NCI-H2196 (cell line): ENCODE measurements around the gene BRAT1.
"Not testable (repeated sequence)": the region's sequence is repeated elsewhere in the genome, so short reads cannot be mapped to it uniquely, and the experiment has no call there.

Experiments
- DNase-seq: peaks from one replicate; lab custom pipeline; 2025; ENCODE audit not compliant: unreplicated experiment; lab: John Stamatoyannopoulos, UW

BRAT1 gene

DNA sequence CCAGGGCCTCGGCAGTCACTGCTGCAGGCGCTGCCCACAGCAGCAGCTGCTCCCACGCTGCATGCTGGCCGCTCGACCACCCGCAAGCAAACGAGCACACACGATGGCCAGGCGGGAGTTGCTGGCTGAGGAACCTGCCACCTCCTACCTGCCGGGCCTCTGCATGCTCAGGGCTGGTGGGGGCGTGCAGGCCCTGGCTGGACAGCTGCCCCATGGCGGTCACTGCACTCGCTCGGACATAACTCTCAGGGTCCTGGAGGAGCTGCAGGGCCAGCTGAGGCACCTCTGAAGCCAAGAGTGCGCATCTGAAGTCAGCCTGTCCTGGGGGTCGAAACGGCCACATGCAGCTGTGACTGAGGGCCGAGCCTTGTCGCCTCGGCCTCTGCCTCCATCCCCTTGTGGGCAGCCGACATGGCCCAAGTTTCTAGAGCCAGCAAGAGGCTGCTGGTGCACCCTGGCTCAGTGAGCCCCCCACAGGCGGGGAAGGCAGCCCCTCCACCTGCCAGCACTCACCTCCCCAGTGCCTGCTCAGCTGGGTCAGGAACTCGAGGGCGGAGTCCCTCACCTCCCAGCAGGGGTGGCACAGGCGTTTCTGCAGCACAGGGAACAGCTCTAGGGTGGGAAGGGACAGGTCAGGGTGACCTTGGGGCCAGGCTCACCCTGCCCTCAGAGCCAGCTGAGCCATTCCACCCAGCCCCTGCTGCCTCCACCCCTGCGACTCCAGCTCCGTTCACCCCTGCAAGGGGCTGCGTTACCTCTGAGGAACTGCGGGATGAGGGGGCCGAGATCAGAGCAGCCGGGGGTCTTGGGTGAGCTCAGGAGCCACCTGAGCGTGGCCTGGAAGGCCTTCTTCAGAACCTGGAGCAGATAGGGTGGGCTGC lies 16.1 kb downstream of the BRAT1 start:
- DNase-seq, result no peak

DNA sequence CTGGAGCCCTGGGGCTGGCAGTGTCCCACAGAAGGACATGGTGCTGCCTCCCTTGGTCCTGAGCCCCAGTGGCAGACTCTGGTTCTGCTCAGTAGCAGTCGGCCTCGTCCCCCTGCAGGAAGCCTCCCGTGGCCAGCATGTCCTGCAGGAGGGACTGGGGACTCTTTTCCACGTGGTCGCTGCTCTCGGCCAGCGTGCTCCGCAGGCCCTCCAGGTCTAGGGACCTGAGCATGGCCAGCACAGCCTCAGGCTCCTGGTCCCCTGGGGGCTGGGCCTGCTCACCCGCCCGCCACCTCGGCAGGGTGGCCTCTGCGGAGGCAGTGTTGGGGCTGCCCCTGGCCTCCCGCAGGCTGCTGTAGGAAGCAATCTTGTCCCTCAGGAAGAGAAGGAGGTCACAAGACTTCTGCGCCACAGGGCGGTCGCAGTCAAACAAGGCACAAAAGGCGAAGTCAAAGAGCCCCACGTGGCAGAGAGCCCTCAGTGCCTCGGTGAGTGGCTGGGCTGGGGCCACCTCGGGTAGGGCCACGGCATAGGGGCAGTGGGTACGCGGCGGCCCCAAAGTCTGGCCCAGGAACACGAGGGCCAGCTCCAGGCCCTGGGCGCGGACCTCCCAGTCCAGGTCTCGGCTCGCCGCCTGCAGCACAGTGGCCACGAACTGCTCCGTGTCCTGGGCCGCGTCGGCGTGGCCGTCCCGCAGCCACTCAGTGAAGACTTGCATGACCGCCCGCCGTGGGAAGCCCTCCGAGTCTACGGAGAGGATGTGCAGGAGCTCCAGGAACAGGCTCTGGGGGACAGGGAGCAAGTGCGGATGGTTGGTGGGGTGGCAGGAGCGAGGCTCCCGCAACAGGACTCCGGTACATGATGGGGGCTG lies 17.1 kb downstream of the BRAT1 start:
- DNase-seq, result no peak

DNA sequence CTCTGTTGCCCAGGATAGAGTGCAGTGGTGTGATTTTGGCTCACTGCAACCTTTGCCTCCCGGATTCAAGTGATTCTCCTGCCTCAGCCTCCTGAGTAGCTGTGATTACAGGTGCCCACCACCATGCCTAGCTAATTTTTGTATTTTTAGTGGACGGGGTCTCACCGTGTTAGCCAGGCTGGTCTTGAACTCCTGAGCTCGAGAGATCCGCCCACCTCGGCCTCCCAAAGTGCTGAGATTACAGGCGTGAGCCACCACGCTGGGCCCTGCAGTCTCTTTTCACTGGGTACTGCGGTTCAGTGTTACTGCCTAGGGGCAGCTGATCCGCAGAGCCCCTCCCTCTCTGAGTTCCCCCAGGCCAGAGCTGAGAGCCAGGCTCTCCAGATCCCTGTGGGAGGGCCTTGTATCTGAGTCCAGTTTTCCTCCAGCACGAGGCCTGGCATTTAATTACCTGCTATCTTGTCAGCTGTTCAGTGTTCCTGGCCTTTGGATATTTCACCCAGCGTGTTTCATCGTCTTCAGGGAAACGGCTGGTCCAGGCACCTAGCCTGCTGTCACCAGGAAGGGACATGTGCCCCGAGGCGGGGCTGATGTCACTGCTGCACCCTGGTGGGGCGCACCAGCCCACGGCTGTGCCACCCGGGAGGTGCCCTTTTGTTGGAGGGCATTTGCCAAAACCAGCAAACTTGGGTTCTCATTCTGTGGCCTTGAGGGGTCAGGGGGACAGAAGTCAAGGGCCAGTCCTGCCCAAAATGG lies 19.3 kb downstream of the BRAT1 start:
- not testable (repeated sequence) for DNase-seq

DNA sequence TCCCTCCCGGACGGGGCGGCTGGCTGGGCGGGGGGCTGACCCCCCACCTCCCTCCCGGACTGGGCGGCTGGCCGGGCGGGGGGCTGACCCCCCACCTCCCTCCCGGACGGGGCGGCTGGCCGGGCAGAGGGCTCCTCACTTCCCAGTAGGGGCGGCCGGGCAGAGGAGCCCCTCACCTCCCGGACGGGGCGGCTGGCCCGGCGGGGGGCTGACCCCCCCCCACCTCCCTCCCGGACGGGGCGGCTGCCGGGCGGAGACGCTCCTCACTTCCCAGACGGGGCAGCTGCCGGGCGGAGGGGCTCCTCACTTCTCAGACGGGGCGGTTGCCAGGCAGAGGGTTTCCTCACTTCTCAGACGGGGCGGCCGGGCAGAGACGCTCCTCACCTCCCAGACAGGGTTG lies 21.1 kb downstream of the BRAT1 start:
- not testable (repeated sequence) for DNase-seq

DNA sequence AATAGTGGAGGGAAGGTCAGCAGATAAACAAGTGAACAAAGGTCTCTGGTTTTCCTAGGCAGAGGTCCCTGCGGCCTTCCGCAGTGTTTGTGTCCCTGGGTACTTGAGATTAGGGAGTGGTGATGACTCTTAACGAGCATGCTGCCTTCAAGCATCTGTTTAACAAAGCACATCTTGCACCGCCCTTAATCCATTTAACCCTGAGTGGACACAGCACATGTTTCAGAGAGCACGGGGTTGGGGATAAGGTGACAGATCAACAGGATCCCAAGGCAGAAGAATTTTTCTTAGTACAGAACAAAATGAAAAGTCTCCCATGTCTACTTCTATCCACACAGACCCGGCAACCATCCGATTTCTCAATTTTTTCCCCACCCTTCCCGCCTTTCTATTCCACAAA lies 21.8 kb downstream of the BRAT1 start:
- not testable (repeated sequence) for DNase-seq

DNA sequence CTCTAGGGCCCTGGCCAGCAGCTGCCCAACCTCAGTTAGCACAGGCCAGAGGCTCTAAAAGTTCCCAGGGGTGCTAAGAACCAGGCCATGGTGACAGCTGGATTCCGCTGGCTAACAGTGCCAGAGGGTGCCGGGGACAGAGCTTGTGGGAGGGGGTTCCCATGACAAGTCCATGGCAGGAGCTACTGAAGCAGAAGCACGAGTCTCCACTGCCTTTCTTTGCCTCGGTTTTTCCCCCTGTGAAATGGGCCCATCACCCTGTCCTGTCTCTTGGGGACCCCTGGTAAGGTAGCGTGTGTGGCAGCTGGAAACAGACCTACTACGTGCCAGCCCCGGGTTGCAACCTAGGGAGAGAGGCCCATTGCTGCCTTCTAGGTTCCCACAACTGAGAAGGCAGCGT lies 22.5 kb downstream of the BRAT1 start:
- not testable (repeated sequence) for DNase-seq

DNA sequence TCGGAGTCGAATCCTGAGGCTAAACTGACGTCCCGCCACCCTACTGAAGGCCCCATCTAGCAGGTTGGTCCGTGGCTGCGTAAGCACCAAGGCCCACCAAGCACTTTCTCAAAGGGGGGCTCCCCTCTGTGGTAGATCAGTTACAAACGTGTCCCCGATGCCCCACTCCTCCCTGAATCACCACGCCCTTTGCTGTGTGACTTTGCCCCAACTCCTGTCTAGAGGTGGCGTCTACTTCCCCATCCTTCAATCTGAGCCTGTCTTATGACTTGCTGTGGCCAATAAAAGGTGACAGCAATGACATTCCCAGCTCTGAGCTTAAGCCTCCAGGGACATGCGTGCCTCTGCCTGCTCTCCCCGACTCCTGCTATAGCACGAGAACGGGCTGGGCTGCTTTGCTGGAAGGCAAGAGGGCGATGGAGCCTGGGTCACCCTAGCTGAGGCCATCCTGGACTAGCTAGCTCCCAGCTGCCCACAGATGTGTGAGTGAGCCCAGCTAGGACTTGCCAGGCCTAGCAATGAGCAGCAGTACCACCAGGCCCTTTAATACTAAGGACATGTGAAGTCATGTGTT lies 23.0 kb downstream of the BRAT1 start:
- not testable (repeated sequence) for DNase-seq

DNA sequence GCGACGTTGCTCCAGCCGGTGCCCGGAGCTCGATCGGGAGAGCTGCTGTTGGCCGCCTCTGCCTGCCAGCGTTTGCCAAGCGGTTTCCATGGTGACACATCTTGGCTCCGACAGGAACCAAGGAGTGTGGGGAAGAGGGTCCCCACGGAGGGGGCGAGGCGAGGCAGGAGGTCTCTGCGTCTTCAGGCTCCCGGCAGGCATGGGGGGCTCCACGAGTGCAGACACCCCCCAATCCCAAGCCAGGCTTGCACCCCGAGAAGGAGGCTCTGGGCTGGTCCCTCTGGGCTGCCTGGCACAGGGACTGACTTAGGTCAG lies 23.6 kb downstream of the BRAT1 start:
- not testable (repeated sequence) for DNase-seq

DNA sequence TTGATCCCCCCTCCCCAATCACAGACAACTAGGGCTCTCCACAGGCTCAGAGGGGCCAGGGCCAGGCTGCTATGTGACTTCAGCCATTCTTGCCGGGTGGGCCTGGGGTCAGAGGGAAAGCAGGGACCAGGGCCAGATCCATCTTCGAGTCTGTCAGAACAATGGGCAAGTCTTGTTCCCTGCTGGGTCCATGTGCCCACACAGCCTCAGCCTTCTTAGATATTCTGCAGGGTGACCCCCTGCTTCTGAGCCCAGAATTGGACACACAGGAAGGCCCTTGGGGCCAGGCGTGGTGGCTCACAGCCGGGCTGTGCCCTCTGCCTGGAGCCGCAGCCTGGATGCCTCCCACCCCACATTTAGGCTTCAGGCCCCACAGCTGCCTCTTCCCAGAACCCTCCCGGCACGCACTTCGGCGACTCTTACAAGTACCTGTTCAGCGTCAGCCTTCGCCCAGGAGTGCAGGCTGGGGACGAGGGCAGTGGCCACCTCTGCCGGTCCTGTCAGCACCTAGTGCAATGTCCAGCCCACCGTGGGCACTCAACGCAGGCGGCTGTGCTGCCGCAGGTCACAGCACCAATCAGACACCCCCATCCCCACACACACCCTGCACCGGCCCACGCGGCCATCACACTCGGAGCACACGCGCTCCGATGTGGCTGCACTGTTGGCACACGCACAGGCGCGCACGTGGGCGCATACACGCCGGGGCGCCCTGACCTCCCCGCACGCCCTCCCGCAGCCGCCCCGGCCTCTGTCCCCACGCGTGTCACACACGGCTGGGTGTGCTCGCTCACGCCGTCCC lies 24.1 kb downstream of the BRAT1 start:
- DNase-seq, result not testable (repeated sequence)

DNA sequence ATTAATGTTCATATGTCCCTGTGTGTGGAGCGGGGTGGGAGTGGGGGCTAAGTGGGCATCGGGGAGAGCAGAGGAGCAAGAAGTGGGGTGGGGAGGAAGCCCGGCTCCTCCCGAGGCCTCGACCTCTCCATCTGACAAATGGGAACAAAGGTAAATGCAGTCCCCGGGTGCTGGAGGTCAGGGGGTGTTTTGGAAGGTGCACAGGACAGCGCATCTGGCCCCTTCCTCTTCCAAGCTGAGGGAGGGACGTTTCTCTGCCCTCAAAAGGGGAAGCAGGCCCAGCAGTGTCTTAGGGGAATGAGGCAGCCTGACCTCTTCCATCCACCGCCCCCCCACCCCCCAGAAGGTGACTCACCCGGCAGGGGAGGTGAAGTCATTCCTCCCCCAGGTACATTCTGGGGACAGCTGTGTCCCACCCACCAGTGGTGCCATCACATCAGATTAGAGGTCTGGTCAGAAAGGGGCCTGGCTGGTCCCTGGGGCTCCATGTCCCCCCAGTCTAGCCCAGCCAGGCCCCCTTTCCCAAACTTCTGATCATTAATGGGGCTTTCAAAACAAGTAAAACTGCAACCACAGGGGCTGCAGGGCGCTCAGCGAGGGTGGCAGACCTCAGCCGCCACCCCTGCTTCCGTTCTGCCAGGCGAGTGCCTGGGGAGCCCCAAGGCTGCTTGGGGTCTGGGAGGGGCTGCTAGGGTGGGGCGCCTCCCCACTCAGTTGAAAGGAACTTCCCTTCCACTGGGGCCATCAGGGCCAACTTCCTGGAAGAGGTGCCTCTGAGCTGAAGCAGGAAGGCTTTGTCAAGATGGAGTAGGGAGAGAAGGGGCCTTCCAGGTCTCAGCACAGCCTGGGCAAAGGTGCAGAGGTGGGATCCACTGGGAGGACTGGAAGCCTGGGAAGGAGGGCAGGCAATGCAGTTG lies 25.0 kb downstream of the BRAT1 start:
- DNase-seq, result no peak

DNA sequence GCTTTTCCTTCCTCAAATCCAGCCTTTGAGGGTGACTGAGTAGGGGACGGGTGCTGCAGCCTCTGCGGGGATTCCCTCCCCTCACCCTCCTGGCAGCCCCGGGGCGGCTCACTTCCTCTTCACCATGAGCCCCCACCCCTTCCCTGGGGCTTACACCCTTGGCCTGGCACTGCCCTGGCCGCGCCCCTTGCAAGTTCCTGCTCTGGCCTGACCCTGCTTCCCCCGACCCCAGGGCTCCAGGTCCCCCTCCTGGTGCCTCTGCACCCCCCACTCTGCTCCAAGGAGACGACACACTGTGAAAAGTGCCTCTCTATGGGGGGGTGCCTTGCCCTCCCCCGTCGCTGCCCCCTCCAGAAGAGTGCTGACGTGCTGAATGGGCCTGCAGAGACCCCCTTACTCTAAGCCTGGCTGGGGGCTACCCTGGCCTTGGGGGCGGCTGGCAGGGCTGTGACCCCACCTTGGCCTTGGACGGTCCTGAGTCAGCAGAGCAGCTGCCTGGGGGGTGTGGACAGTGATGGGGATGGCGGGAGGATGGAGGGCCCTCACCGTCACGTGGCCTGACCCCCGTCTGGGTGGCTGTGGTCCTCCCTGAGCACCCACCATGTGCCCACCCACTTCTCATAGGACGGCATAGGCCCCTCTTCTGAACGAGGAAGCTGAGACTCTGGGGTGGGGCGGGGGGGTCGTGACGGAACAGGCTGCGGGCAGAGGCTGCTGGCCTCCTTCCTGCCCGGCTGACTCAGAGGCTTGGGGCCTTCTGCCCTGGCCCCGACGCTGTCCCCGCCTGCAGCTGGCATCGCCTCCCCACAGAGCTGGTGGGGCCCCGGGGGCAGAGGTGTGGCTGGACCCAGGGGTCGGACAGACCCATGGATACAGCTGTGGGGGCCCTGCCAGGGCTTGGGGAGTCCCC lies 25.9 kb downstream of the BRAT1 start:
- no peak for DNase-seq

DNA sequence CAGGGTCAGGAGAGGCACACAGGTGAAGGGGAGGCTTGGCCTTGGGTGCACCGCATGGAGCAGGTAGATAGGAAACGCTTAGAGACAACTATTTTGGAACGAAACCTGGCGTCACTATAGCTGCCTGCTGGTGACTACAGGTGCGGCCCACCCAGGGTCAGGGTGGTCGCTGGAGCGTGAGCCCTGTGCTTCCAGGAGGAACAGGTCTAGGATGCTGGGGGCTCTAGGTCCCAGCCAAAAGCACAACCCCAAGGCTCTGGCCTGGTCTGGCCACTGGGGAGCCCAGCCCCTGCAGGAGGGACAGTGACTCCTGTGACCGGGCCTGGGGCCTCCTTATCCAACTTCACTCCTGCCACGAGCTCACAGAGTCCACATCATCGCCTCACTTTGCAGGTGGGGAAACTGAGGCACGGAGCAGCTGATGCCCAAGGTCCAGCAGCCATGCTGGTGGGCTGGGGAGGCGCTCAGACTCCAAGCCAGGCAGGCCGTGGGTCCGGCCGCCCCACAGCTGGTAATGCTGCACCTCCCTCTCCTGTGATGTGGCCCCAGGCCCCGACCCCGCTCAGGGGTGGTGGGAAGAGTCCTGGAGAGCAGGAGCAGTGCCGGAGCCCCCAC lies 26.7 kb downstream of the BRAT1 start:
- DNase-seq, result no peak

DNA sequence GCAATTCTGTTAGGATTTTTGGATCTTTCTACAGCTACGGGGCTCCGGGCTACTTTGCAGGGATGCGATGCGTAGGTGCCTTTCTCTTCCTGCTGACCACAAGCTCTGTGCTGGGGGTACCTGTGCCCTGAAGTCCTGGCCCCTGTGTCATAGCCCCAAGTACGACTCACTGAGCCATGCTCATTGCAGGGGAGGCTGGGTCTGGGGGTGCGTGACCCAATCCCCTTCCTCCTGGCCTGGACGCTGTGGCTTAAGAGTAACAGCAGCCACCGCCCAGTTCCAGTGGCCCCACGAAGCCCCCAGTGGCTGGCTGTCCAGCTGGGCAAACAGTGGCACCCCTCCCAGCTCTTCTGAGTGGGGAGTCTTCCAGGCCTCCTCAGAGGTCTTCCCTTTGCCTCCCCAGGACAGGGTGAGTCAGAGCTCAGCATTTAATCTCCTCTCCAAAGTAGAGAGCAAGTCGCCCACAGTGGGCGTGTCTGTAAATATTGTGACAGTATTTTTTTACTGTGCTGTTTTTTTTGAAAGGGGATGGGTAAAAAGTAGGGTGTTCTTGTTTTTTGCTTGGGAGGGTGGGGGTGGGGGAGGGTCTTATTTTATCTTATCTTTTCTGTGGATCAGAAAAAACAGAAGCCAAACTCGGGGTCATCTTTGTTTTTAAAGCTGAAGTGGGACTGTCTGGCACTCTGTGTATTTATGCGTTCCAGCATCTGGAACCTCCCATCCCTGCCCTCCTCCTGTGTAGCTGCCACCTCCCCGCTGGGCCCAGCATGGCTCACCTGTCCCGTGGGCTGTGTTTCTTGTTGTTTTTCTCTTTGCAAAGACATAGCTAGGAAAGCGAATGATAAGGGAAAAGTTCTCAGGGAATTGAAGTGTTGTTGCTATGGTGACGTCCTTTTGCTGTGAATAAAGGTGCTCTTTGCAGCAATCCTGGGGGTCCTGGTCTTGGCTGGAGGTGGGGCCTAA lies 27.5 kb downstream of the BRAT1 start:
- peak; percentile 64 for DNase-seq

DNA sequence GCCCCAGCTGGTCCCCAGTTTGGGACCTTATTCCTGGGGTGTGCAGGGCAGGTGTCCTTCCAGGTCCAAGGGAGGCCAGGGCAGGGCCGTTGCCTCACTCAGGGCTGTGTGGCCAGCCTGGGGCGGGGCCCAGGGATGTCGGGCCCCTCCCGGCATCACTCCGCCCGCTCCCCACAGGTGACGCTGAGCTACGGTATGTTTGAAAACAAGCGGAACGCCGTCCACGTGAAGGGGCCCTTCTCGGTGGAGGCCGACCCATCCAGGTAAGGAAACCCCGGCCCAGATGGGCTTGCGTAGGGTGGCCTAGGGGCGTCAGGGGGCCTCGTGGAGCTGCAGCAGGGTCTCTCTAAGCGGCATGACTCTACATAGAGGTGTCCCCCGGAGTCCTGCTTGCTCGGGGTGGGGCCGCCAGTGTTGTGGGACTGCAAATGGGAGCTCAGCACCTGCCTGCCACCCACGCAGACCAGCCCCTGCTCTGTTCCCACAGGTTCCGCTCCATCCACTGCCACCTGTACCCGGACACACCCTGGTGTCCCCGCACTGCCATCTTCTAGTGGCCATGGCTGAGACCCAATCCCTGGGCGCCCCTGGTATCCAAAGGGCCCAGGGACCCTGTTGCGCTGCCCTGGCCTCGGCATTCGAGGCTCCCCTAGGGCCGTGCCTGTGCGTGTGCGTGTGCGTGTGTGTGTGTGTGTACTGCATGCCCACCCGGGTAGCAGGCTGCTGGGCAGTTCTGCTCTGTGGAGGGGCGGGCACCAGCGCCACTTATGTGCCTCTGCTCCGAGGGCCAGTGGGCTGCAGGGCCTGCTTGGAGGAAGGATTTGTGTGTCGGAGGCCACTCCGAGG lies 28.4 kb downstream of the BRAT1 start:
- no peak for DNase-seq
